ENCODE measurements around the gene DAZAP2.
"Not testable (repeated sequence)": the region's sequence is repeated elsewhere in the genome, so short reads cannot be mapped to it uniquely, and the experiment has no call there.

The DAZAP2 gene

GRCh38 chr12:51247523-51248206 lies 9.0 kb downstream of the DAZAP2 start:
- no peak for DNase-seq

DNA sequence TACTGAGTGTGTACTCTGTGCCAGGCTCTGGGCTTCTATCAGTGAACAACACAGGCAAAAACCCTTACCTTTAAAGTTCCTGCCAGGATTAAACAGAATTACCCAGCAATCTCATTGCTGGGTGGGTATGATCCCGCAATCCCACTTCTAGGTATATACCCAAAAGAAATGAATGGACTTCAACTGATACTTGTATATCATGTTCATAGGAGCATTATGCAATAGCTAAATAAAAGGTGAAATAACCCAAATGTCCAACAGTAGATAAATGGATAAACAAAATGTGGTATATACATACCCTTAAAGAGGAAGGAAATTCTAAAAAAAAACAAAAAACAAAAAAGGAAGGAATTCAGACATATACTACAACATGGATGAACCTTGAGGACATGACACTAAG lies 14.7 kb downstream of the DAZAP2 start:
- DNase-seq: no peak

DNA sequence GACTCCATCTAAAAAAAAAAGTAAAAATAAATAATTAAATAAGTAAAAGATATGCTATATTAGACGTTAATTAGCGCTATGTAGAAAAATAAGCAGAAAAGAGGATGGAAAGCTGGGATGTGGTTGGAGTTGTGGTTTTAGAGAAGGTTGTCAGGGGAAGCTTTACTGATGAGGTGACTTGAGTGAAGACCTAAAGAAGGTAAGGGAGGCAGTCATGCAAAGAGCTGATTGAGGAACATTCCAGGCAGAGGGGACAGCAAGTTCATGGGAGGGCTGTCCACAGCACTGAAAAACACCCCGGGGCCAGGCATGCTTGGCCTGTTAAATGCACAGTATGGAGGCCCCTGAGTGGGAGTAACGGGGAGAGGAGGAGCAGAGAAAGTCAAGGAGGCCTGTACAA lies 15.9 kb downstream of the DAZAP2 start:
- no peak for DNase-seq

DNA sequence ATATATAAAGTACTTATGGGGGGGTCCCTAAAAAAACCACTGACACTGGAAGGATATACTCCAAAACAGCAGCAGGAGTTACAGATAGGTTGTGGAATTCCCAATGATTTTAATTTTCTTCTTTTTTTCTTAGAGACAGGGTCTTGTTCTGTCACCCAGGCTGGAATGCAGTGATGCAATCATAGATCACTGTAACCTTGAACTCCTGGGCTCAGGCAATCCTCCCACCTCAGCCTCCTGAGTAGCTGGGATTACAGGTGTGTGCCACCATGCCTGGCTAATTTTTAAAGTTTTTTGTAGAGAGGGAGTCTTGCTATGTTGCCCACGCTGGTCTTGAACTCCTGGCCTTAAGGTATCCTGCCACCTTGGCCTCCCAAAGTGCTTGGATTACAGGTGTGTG lies 21.0 kb downstream of the DAZAP2 start:
- not testable (repeated sequence) for DNase-seq

DNA sequence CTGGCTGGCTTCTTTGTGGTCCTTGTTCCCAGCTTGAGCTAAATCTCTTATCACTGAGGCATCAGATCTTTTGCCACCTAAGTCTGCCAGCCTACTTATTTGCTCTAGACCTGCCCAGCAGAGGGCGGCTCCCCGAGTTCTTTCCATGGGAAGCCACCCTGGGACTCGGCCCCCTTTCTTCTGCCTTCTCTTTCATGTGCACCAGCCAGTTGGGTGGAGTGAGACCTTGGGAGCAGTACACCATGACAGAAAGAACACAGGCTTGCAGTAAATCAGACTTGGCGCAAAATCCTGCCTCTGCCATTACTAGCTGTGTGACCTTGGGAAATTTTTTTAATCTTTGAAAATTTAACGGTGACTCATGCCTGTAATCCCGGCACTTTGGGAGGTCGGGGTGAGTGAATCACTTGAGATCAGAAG lies 24.1 kb downstream of the DAZAP2 start:
- DNase-seq: peak; percentile 39 to 46

- no peak for DNase-seq
These were observed 24.7 kb downstream of the DAZAP2 start for GRCh38 chr12:51263341-51263740.

DNA sequence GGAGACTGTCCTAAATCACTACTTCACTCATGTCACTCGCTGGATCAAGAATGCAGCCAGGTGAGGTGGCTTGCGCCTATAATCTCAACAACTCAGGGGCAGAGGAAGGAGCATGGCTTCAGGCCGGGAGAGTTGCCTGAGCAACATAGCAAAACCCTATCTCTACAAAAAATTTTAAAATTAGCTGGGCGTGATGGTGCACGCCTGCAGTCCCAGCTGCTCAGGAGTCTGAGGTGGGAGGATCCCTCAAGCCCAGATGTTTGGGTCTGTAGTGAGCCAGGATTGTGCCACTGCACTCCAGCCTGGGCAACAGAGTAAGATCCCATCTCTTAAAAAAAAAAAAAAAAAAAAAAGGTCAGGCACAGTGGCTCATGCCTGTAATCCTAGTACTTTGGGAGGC lies 25.7 kb downstream of the DAZAP2 start:
- DNase-seq: no peak

GRCh38 chr12:51265024-51265423 lies 26.4 kb downstream of the DAZAP2 start:
- peak in 1 of 2 donors; percentile 58 for DNase-seq

- DNase-seq: peak; percentile 62 to 66
These were observed 30.8 kb downstream of the DAZAP2 start for GRCh38 chr12:51269174-51270066.

GRCh38 chr12:51270067-51270950 lies 31.7 kb downstream of the DAZAP2 start, which contains the start of gene SMAGP:
Gene SMAGP (minus strand): TSS chr12:51270415. CDS start chr12:51269278, 1,137 bp downstream.
- DNase-seq: peak; percentile 48 to 52

- no peak for DNase-seq
These were observed 32.4 kb downstream of the DAZAP2 start for GRCh38 chr12:51270951-51271518.

GRCh38 chr12:51272810-51273209 lies 34.2 kb downstream of the DAZAP2 start:
- not testable (repeated sequence) for DNase-seq

GRCh38 chr12:51275088-51275487 lies 36.5 kb downstream of the DAZAP2 start:
- DNase-seq: no peak

GRCh38 chr12:51281202-51281924 lies 42.7 kb downstream of the DAZAP2 start:
- no peak for DNase-seq

DNA sequence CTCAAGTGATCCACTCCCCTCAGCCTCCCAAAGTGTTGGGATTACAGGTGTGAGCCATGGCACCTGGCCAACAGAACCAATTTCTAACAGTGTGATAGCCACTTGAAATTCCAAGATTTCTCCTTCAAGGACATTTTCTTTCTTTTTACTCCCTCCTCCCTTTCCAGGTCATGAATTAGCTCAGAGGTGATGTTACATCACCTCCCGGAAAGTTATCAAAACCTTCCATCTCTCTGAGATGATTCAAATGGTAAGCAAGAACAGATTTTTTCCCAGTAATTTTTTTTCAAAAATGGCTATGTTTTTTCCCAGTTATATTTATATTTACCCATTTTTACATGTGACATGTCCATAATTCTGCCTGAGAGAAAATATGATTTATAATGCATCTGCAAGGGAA lies 47.2 kb downstream of the DAZAP2 start:
- DNase-seq: no peak

GRCh38 chr12:51291603-51292513 lies 53.2 kb downstream of the DAZAP2 start:
- peak in 1 of 2 donors; percentile 53 for DNase-seq
